IMR-90 (cell line): ENCODE measurements around the gene TXNDC5. TPM values are rescaled to one million over a fixed set of nuclear protein-coding genes. Genes with fewer than 3 reads are reported as not detected.

Experiments
- ATAC-seq: fragments of 200-7000 bp; cut with Tn5 transposase; 2 replicates; pipeline ENCODE4 v1.9.1; 2020; ENCODE audit warnings: low read depth, mild to moderate bottlenecking, moderate library complexity
- BruUV-seq: library from RNA; stranded (reverse); fragments of 400-500 nt; replicated peaks from 2 replicates; lab custom pipeline; 2021; lab: Mats Ljungman, UMichigan
- CTCF ChIA-PET: fragments of 300-600 bp; formaldehyde crosslinking; extraction: SDS; loops from one replicate; lab custom pipeline; 2021; ENCODE audit warnings: antibody characterized with exemption; lab: Yijun Ruan, JAX
- POLR2A ChIA-PET: fragments of 300-600 bp; sonication (Branson Sonifier 250); formaldehyde crosslinking; loops from one replicate; lab custom pipeline; 2022; ENCODE audit warnings: antibody characterized with exemption; ENCODE audit not compliant: unreplicated experiment; lab: Charles Lee
- DNase-seq: peaks from one replicate; pipeline ENCODE4 v3.0.0; 2013
- H2AFZ ChIP-seq: replicated peaks from 2 replicates; pipeline ENCODE3; 2013; ENCODE audit warnings: low read length, mild to moderate bottlenecking; ENCODE audit not compliant: poor library complexity
- H2AK5ac ChIP-seq: 2 replicates; pipeline ENCODE4 v1.6.1; 2013; ENCODE audit warnings: low read depth, low read length, inconsistent platforms
- H2AK9ac ChIP-seq: replicated peaks from 2 replicates; pipeline ENCODE3; 2013; ENCODE audit warnings: mild to moderate bottlenecking, low read depth, low read length, moderate library complexity; ENCODE audit not compliant: poor library complexity
- H2BK120ac ChIP-seq: 2 replicates; pipeline ENCODE4 v1.6.1; 2013; ENCODE audit warnings: low read depth, low read length, inconsistent platforms
- H2BK15ac ChIP-seq: 3 replicates; pipeline ENCODE4 v1.6.1; 2013; ENCODE audit warnings: low read depth, low read length, inconsistent platforms
- H2BK20ac ChIP-seq: 2 replicates; pipeline ENCODE4 v1.6.1; 2013; ENCODE audit warnings: low read depth, mild to moderate bottlenecking, inconsistent platforms, low read length, moderate library complexity
- H2BK5ac ChIP-seq: 2 replicates; pipeline ENCODE4 v1.6.1; 2013; ENCODE audit warnings: mild to moderate bottlenecking, low read depth, low read length, inconsistent platforms; ENCODE audit not compliant: poor library complexity, severe bottlenecking
- H3K14ac ChIP-seq: replicated peaks from 2 replicates; pipeline ENCODE4 v1.6.1; 2013; ENCODE audit warnings: low read depth, low read length, inconsistent platforms
- H3K18ac ChIP-seq: 2 replicates; pipeline ENCODE4 v1.6.1; 2013; ENCODE audit warnings: low read depth, low read length, control low read depth
- H3K23ac ChIP-seq: 2 replicates; pipeline ENCODE4 v1.6.1; 2013; ENCODE audit warnings: low read depth, low read length, inconsistent platforms
- H3K27ac ChIP-seq: 2 replicates; pipeline ENCODE4 v1.5.1; 2013; ENCODE audit warnings: mild to moderate bottlenecking, control low read depth, low read length; ENCODE audit not compliant: insufficient read depth
- H3K27me3 ChIP-seq: 2 replicates; pipeline ENCODE4 v1.6.1; 2013; ENCODE audit warnings: low read length; ENCODE audit not compliant: control insufficient read depth, insufficient read depth
- H3K36me3 ChIP-seq: 2 replicates; pipeline ENCODE4 v1.6.1; 2013; ENCODE audit warnings: low read length, mixed read lengths; ENCODE audit not compliant: control insufficient read depth, insufficient read depth
- H3K4ac ChIP-seq: 2 replicates; pipeline ENCODE4 v1.6.1; 2013; ENCODE audit warnings: low read depth, low read length, inconsistent platforms
- H3K4me1 ChIP-seq: 2 replicates; pipeline ENCODE4 v1.6.1; 2013; ENCODE audit warnings: low read length, mixed read lengths; ENCODE audit not compliant: control insufficient read depth, insufficient read depth
- H3K4me2 ChIP-seq: 2 replicates; pipeline ENCODE4 v1.6.1; 2013; ENCODE audit warnings: low read depth, mild to moderate bottlenecking, control low read depth, low read length, moderate library complexity
- H3K4me3 ChIP-seq: 2 replicates; pipeline ENCODE4 v1.5.1; 2013; ENCODE audit warnings: low read depth, mild to moderate bottlenecking, control low read depth, low read length, moderate library complexity; ENCODE audit not compliant: insufficient read depth
- H3K56ac ChIP-seq: 2 replicates; pipeline ENCODE4 v1.6.1; 2013; ENCODE audit warnings: low read length, inconsistent platforms; ENCODE audit not compliant: insufficient read depth; ENCODE audit errors: extremely low read depth
- H3K79me1 ChIP-seq, 2 experiments: 2 replicates each; pipeline ENCODE4 v1.6.1; 2013; ENCODE audit warnings: low read length in 2 of 2, inconsistent platforms in 1 of 2, low read depth in 1 of 2
- H3K9ac ChIP-seq: 2 replicates; pipeline ENCODE4 v1.6.1; 2013; ENCODE audit warnings: low read depth, low read length, control low read depth
- H3K9me1 ChIP-seq: 2 replicates; pipeline ENCODE4 v1.6.1; 2013; ENCODE audit warnings: low read length, inconsistent platforms; ENCODE audit not compliant: insufficient read depth
- H3K9me3 ChIP-seq: 2 replicates; pipeline ENCODE4 v1.6.1; 2013; ENCODE audit warnings: low read length; ENCODE audit not compliant: control insufficient read depth, insufficient read depth
- H4K20me1 ChIP-seq: 2 replicates; pipeline ENCODE4 v1.6.1; 2013; ENCODE audit warnings: low read length, inconsistent platforms; ENCODE audit not compliant: insufficient read depth
- H4K5ac ChIP-seq: 2 replicates; pipeline ENCODE4 v1.6.1; 2013; ENCODE audit warnings: mild to moderate bottlenecking, low read depth, low read length, control low read depth
- H4K8ac ChIP-seq, 2 experiments: 2 replicates each; pipeline ENCODE4 v1.6.1; 2013; ENCODE audit warnings: low read depth in 2 of 2, low read length in 2 of 2, control low read depth in 1 of 2, inconsistent platforms in 1 of 2
- H4K91ac ChIP-seq: 2 replicates; pipeline ENCODE4 v1.6.1; 2013; ENCODE audit warnings: low read depth, low read length, inconsistent platforms; ENCODE audit not compliant: insufficient read depth
- BHLHE40 ChIP-seq: fragments of 150-350 bp; IDR thresholded peaks from 2 replicates; pipeline ENCODE4 v1.6.1; 2016; ENCODE audit warnings: mild to moderate bottlenecking, low read depth, low read length
- CEBPB ChIP-seq: IDR thresholded peaks from 2 replicates; pipeline ENCODE4 v1.6.1; 2012; ENCODE audit warnings: low read depth, low read length, improper control_type of control experiment
- CHD1 ChIP-seq: IDR thresholded peaks from 2 replicates; pipeline ENCODE4 v1.6.1; 2012; ENCODE audit warnings: low read depth, low read length, improper control_type of control experiment
- CTCF ChIP-seq: conservative IDR thresholded peaks from 2 replicates; pipeline ENCODE4 v1.5.1; 2012; ENCODE audit warnings: mild to moderate bottlenecking, low read depth, low read length, improper control_type of control experiment
- ELK1 ChIP-seq: fragments of 150-350 bp; IDR thresholded peaks from 2 replicates; pipeline ENCODE4 v1.6.1; 2016; ENCODE audit warnings: low read depth, mild to moderate bottlenecking, low read length, moderate library complexity, borderline replicate concordance
- FOS ChIP-seq: fragments of 150-350 bp; IDR thresholded peaks from 2 replicates; pipeline ENCODE4 v1.6.1; 2016; ENCODE audit warnings: low read depth, low read length
- MAFK ChIP-seq: IDR thresholded peaks from 2 replicates; pipeline ENCODE4 v1.6.1; 2012; ENCODE audit warnings: low read depth, low read length, improper control_type of control experiment
- MAZ ChIP-seq: IDR thresholded peaks from 2 replicates; pipeline ENCODE4 v1.6.1; 2012; ENCODE audit warnings: low read depth, mild to moderate bottlenecking, low read length, improper control_type of control experiment, moderate library complexity, borderline replicate concordance
- MXI1 ChIP-seq: IDR thresholded peaks from 2 replicates; pipeline ENCODE4 v1.6.1; 2012; ENCODE audit warnings: low read depth, mild to moderate bottlenecking, low read length, moderate library complexity, borderline replicate concordance
- NFE2L2 ChIP-seq: fragments of 150-350 bp; IDR thresholded peaks from 2 replicates; pipeline ENCODE4 v1.6.1; 2016; ENCODE audit warnings: low read depth, mild to moderate bottlenecking, low read length
- POLR2A ChIP-seq: IDR thresholded peaks from 2 replicates; pipeline ENCODE4 v1.6.1; 2012; ENCODE audit warnings: mild to moderate bottlenecking, low read depth, low read length
- RAD21 ChIP-seq: IDR thresholded peaks from 2 replicates; pipeline ENCODE4 v1.6.1; 2012; ENCODE audit warnings: low read length, improper control_type of control experiment
- RCOR1 ChIP-seq: IDR thresholded peaks from 2 replicates; pipeline ENCODE4 v1.6.1; 2012; ENCODE audit warnings: mild to moderate bottlenecking, low read length, improper control_type of control experiment; ENCODE audit not compliant: insufficient replicate concordance
- RFX5 ChIP-seq: IDR thresholded peaks from 2 replicates; pipeline ENCODE4 v1.8.0; 2012; ENCODE audit warnings: low read depth, mild to moderate bottlenecking, low read length, moderate library complexity
- SMC3 ChIP-seq: fragments of 150-350 bp; IDR thresholded peaks from 2 replicates; pipeline ENCODE4 v1.6.1; 2016; ENCODE audit warnings: low read depth, mild to moderate bottlenecking, antibody characterized with exemption, low read length, moderate library complexity
- USF2 ChIP-seq: fragments of 150-350 bp; IDR thresholded peaks from 2 replicates; pipeline ENCODE4 v1.6.1; 2017; ENCODE audit warnings: mild to moderate bottlenecking, antibody characterized with exemption, low read length, low read depth
- WGBS, 2 experiments: methylation state at CpG; one replicate each; pipeline versions ENCODE4 v1.1.5 to v1.1.7; 2013; ENCODE audit warnings: missing lambda C conversion rate in 2 of 2; ENCODE audit not compliant: insufficient read length in 1 of 2; ENCODE audit errors: extremely low coverage in 2 of 2; 5-methylcytosine and 5-hydroxymethylcytosine counted together
- dilution Hi-C: fragments of 300-500 bp; cut with HindIII; formaldehyde crosslinking; loops from one replicate; pipeline ENCODE4 v1.14.3; 2018; ENCODE audit warnings: low sequenced_read_pairs; ENCODE audit not compliant: unreplicated experiment
- in situ Hi-C: fragments of 300-500 bp; cut with MboI; formaldehyde crosslinking; loops from 3 replicates; pipeline ENCODE4 v1.14.3; 2019; ENCODE audit warnings: low sequenced_read_pairs, inconsistent platforms, mixed read lengths
- intact Hi-C: fragments of 100-400 bp; cut with micrococcal nuclease; formaldehyde crosslinking; loops from 2 replicates; pipeline ENCODE4 v1.10.0; 2022
- polyA plus RNA-seq, 3 experiments: library from polyadenylated mRNA; depleted of rRNA; stranded (reverse); fragments of >200 nt; gene quantifications; 2 replicates each; pipeline ENCODE4 v1.2.3, GENCODE V29; 2012; ENCODE audit warnings: low replicate concordance in 1 of 3
- total RNA-seq: library from RNA; depleted of rRNA; stranded (reverse); fragments of >200 nt; gene quantifications from 2 replicates; pipeline ENCODE4 v1.2.3, GENCODE V29; 2012

TXNDC5 gene
- total and polyA plus RNA-seq, 2 of the 4 experiments (the other 2 are of a cell fraction): 274 to 439 TPM

- Histone ChIP-seq H3K4ac (no peak overlapping the region), H3K36me3 (peaks cover 81% of the 10 kb centered on the region)
- no TSS peak for BruUV-seq
Measured at GRCh38 chr6:7886132-7886531, 24.5 kb downstream of the TXNDC5 start.

More at GRCh38 chr6:7886132-7886531, 24.5 kb downstream of the TXNDC5 start:
- Histone ChIP-seq H3K23ac (no peak overlapping the region), H4K20me1 (no peaks in the 10 kb centered on the region), H3K9me1 (peaks cover 3% of the 10 kb centered on the region; the same call in 1 of the 2 replicates), H2BK120ac (no peak overlapping the region), H3K9me3 (no peaks in the 10 kb centered on the region), H3K18ac (no peak overlapping the region), H2BK20ac (no peak overlapping the region), H4K8ac (no peak overlapping the region), H3K79me1 (peaks cover 2 to 9% of the 10 kb centered on the region in 2 experiments; a peak in 3 of 4 replicates), H2AK9ac (no peak overlapping the region), H3K27ac (no peak overlapping the region), H3K4me3 (no peak overlapping the region), H2BK5ac (no peak overlapping the region), H2BK15ac (no peak overlapping the region), H2AFZ (no peak overlapping the region), H3K27me3 (no peaks in the 10 kb centered on the region), H3K9ac (no peak overlapping the region), H2AK5ac (no peak overlapping the region), H3K4me2 (no peak overlapping the region), H3K56ac (no peak overlapping the region), H3K14ac (no peak overlapping the region), H4K91ac (no peak overlapping the region), H4K5ac (no peak overlapping the region), H3K4me1 (no peaks in the 10 kb centered on the region)
- DNase-seq: no peak
- dilution Hi-C loops: no loop called here
- CTCF ChIA-PET: no interaction called here
- TF ChIP-seq USF2 (no peak), CEBPB (no peak), BHLHE40 (no peak), MXI1 (no peak), FOS (no peak), ELK1 (no peak), POLR2A (no peak), NFE2L2 (no peak), RAD21 (no peak), CTCF (no peak), MAFK (no peak), MAZ (no peak), CHD1 (no peak), SMC3 (no peak), RCOR1 (no peak), RFX5 (no peak)
- intact Hi-C loops: no loop called here
- no CpG with 5 or more reads among the region's 3 CpGs for WGBS, 2 experiments
- no peak for ATAC-seq
- in situ Hi-C loops: no loop called here
- POLR2A ChIA-PET: no interaction called here
